AG08396 (cell line): ENCODE measurements around the gene CTAG1A.
A peak's percentile ranks its signal among the peaks of the same experiment; 100 is the strongest.
"Not testable (repeated sequence)": the region's sequence is repeated elsewhere in the genome, so short reads cannot be mapped to it uniquely, and the experiment has no call there.

ENCODE experiments used
- DNase-seq: peaks from one replicate; pipeline ENCODE4 v3.0.0; 2012; ENCODE audit warnings: low spot score, mixed read lengths

Gene CTAG1A

GRCh38 chrX:154573061-154573460, 11.9 kb upstream of the CTAG1A start:
- DNase-seq: not testable (repeated sequence)

GRCh38 chrX:154575076-154575475, 9.9 kb upstream of the CTAG1A start:
- not testable (repeated sequence) for DNase-seq

- not testable (repeated sequence) for DNase-seq
Observed at GRCh38 chrX:154582994-154583393, 1.9 kb upstream of the CTAG1A start.

- DNase-seq: not testable (repeated sequence)
Observed at GRCh38 chrX:154590415-154590814, 5.5 kb downstream of the CTAG1A start.

- no peak for DNase-seq
Observed at GRCh38 chrX:154592505-154592904, 7.6 kb downstream of the CTAG1A start.

GRCh38 chrX:154593201-154593600, 8.3 kb downstream of the CTAG1A start:
- no peak for DNase-seq

GRCh38 chrX:154594491-154594890, 9.6 kb downstream of the CTAG1A start:
- no peak for DNase-seq

GRCh38 chrX:154595559-154596249, 10.8 kb downstream of the CTAG1A start:
- DNase-seq: no peak

GRCh38 chrX:154596290-154596929, 11.5 kb downstream of the CTAG1A start:
- DNase-seq: peak; percentile 28

- DNase-seq: no peak
Observed at GRCh38 chrX:154597221-154597620, 12.3 kb downstream of the CTAG1A start.

GRCh38 chrX:154598656-154599055, 13.7 kb downstream of the CTAG1A start:
- DNase-seq: no peak

GRCh38 chrX:154599531-154599930, 14.6 kb downstream of the CTAG1A start:
- DNase-seq: no peak

- DNase-seq: no peak
Observed at GRCh38 chrX:154600759-154601374, 15.9 kb downstream of the CTAG1A start.

- DNase-seq: no peak
Observed at GRCh38 chrX:154602226-154602625, 17.3 kb downstream of the CTAG1A start.

- DNase-seq: no peak
Observed at GRCh38 chrX:154602766-154603437, 18.0 kb downstream of the CTAG1A start.

GRCh38 chrX:154603438-154604430, 18.8 kb downstream of the CTAG1A start:
- DNase-seq: peak; percentile 31

GRCh38 chrX:154605566-154605965, 20.6 kb downstream of the CTAG1A start:
- DNase-seq: no peak

GRCh38 chrX:154607370-154607769, 22.4 kb downstream of the CTAG1A start:
- DNase-seq: no peak

- DNase-seq: not testable (repeated sequence)
Observed at GRCh38 chrX:154607976-154608375, 23.0 kb downstream of the CTAG1A start.

- DNase-seq: not testable (repeated sequence)
Observed at GRCh38 chrX:154608823-154609222, 23.9 kb downstream of the CTAG1A start.

GRCh38 chrX:154611146-154611545, 26.2 kb downstream of the CTAG1A start:
- not testable (repeated sequence) for DNase-seq
